Measurements from ENCODE around the gene CCSER1. TPM values are rescaled to one million over a fixed set of nuclear protein-coding genes. Genes with fewer than 3 reads are reported as not detected.
"Not testable (repeated sequence)": the region's sequence is repeated elsewhere in the genome, so short reads cannot be mapped to it uniquely, and the experiment has no call there.

Gene CCSER1
- total RNA-seq, 1 donor = under 0.01 TPM

- no peak for TF ChIP-seq CTCF (IDR thresholded peaks at IDR 0.05; ENCODE audit: insufficient read depth, low read length)
- H3K4me3 ChIP-seq (ENCODE audit: low read depth, low read length) = no peak overlapping the region
Measured at GRCh38 chr4:91198951-91199350, 1071.8 kb downstream of the CCSER1 start.

GRCh38 chr4:91207535-91207934 is 1080.3 kb downstream of the CCSER1 start:
- no peak for TF ChIP-seq CTCF (IDR thresholded peaks at IDR 0.05; ENCODE audit: insufficient read depth, low read length)
- no peak for DNase-seq (ENCODE audit: low read depth)
- no peak overlapping the region for H3K4me3 ChIP-seq (ENCODE audit: low read depth, low read length)

More at GRCh38 chr4:91198951-91199350, 1071.8 kb downstream of the CCSER1 start:
- no peak for DNase-seq (ENCODE audit: low read depth)

GRCh38 chr4:91212211-91212610 is 1085.0 kb downstream of the CCSER1 start:
- no peak overlapping the region for H3K4me3 ChIP-seq (ENCODE audit: low read depth, low read length)
- TF ChIP-seq CTCF (IDR thresholded peaks at IDR 0.05; ENCODE audit: insufficient read depth, low read length) = no peak
- no peak for DNase-seq (ENCODE audit: low read depth)

- DNase-seq (ENCODE audit: low read depth); H3K4me3 ChIP-seq (ENCODE audit: low read depth, low read length): not testable (repeated sequence)
Measured at GRCh38 chr4:91217831-91218403, 1090.7 kb downstream of the CCSER1 start.

- DNase-seq (ENCODE audit: low read depth) = no peak
- H3K4me3 ChIP-seq (ENCODE audit: low read depth, low read length) = no peak overlapping the region
- no peak for TF ChIP-seq CTCF (IDR thresholded peaks at IDR 0.05; ENCODE audit: insufficient read depth, low read length)
Measured at GRCh38 chr4:91220315-91220714, 1093.1 kb downstream of the CCSER1 start.

GRCh38 chr4:91222014-91222413 is 1094.8 kb downstream of the CCSER1 start:
- TF ChIP-seq CTCF (IDR thresholded peaks at IDR 0.05; ENCODE audit: insufficient read depth, low read length) = no peak
- H3K4me3 ChIP-seq (ENCODE audit: low read depth, low read length) = no peak overlapping the region
- DNase-seq (ENCODE audit: low read depth) = no peak

GRCh38 chr4:91226867-91227266 is 1099.7 kb downstream of the CCSER1 start:
- no peak overlapping the region for H3K4me3 ChIP-seq (ENCODE audit: low read depth, low read length)
- DNase-seq (ENCODE audit: low read depth) = no peak

More at GRCh38 chr4:91226867-91227266, 1099.7 kb downstream of the CCSER1 start:
- TF ChIP-seq CTCF (IDR thresholded peaks at IDR 0.05; ENCODE audit: insufficient read depth, low read length) = no peak

Measured in fibroblast of the aortic adventitia (primary cell).